Occipital lobe (tissue), 2 donors: ENCODE measurements around the gene KEL. TPM values are rescaled to one million over a fixed set of nuclear protein-coding genes. Genes with fewer than 3 reads are reported as not detected.

Experiments
- DNase-seq: peaks from one replicate; lab custom pipeline; 2025; lab: John Stamatoyannopoulos, UW
- total RNA-seq: library from RNA; depleted of rRNA; stranded (reverse); fragments of >200 nt; gene quantifications from one replicate; pipeline ENCODE4 v1.2.3, GENCODE V29; 2014

Gene KEL
- total RNA-seq, 1 donor from 2014 or later: 3.0 TPM

GRCh38 chr7:142898377-142899170 lies 63.6 kb downstream of the KEL start:
- DNase-seq: no peak

GRCh38 chr7:142897691-142898090 lies 64.5 kb downstream of the KEL start:
- DNase-seq: no peak

DNA sequence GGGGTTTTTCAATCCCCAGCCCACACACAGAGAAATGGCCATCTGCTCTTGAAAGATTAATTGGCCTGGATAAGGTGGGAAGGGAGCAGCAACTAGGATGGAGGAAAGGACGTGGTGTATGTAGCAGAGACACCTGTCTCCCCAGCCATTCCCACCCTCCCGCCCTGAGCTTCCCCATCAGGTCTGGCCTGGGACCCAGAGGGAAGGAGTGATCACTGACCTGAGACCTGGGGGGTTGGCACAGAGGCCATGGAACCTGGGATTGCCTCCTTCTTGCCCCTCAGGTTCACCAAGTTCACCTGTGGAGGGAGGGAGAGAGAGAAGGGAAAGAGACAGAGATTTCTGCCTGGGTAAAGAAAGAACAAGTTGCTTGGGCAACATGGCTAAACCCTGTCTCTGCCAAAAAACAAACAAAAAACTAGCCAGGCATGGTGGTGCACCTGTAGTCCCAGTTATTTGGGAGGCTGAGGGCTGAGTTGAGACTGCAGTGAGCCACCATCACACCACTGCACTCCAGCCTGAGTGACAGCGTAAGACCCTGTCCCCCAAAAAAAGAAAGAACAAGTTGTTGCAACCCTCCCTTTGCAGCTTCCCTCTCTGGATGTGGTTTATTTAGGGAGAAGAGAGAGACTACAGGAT lies 65.3 kb downstream of the KEL start:
- no peak for DNase-seq

DNA sequence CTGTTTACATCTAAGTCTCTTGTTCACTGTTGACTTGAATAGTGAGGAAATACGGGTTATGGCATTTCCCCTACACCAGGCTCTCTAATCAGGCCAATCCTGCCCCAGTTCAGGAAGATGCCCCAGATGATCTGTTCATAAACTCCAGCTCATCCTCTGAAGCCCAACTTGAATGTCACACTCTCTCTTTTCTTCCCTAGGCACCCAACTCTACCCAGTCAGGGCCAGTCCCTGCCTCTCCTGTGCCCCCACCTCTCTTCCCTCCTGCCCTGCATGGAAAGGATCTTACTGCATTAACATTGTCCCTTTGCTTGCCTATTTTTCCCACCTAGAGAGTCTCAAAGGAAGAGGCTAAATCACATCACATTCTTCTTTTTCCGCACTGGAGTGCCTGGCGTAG lies 66.0 kb downstream of the KEL start:
- no peak for DNase-seq

DNA sequence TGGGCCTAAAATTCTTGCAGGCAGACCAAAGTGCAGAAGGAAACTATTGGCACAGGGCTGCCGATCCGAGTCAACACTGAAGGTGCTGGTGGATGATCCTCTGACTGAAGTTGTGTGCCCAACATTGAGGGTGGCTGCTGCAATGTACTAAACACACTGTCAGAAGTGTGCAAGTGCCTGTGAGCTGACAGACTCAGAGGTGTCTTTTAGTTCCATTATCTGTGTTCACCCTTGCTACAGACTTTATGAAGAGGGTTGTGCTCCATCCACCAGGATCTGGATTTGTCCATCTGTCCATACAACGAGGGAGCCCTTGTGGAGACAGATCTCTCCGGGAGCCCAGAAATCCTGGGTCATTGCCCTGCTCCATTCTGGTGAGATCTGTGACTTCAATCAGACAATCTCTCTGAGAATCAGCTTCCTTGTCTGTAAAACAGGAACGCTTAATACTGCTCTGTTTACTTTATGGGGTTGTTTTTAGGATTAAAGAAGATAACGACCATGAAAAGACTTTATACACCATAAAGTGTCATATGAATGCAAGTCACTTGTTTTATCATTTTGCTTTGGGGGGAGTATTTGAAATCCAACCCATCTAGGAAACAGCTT lies 67.1 kb downstream of the KEL start:
- DNase-seq: no peak

DNA sequence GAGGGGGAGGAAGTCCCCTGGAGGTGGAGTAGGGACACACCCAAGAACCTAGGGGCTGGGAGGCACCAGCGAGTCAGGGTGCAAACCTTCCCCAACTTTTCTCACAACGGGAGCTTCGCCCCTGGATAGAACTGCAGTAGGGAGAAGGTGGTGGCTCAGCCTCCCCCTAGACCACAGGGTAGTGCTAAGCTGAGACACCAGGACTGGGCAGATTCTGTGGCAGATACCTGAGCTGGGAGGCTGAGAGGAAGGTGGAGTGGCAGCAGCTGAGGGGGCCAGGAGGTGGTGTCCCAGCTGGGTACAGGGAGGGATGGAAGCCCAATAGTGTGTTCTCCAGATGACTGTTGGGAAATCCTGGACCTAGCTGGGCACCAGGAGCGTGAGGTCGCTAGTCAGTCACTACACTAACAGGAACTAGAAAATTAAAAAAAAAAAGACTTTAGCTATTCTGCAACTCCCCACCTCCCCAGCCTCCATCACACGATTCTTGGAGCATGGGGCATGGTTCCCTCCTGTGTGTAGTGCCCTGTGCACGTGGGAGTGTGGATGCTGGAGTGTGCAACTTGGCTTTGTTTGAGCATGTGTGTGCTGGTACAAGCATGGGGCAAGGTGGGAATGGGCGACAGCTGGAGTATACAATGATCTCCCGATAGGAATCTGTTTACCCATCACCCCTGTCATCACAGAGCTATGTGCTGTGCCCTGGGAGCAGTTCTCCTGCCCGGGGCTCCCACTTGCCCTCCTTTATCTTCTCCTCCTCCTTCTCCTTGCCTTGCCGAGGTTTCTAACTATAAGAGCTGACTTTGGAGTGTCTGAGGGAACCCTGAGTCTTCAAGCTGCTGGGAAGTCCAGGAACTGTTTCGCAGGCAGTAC lies 67.8 kb downstream of the KEL start:
- DNase-seq: no peak

GRCh38 chr7:142892951-142893350 lies 69.2 kb downstream of the KEL start:
- DNase-seq: no peak

- no peak for DNase-seq
Observed at GRCh38 chr7:142891490-142892082, 70.6 kb downstream of the KEL start.

Other genes starting within 250 kb of the KEL start
- not detected for gene PRSS1, start 212.9 kb downstream of the KEL start, total RNA-seq
- gene PRSS2, start 191.4 kb downstream of the KEL start, total RNA-seq: not detected
- 55.8 TPM for gene EPHB6, start 107.3 kb downstream of the KEL start, total RNA-seq
- gene TRPV6, start 76.6 kb downstream of the KEL start, total RNA-seq: under 0.01 TPM
- 0.31 TPM for gene TRPV5, start 28.6 kb downstream of the KEL start, total RNA-seq
- not detected for gene LLCFC1, start 22.9 kb downstream of the KEL start, total RNA-seq
- 1.1 TPM for gene OR9A2, start 64.8 kb upstream of the KEL start, total RNA-seq
- gene OR6V1, start 90.0 kb upstream of the KEL start, total RNA-seq: not detected
- not detected for gene PIP, start 169.7 kb upstream of the KEL start, total RNA-seq
- not detected for gene TAS2R39, start 221.1 kb upstream of the KEL start, total RNA-seq